GM21825 (cell line): Measurements from ENCODE around the gene EIF5.
A peak's percentile ranks its signal among the peaks of the same experiment; 100 is the strongest.

Experiments
- ATAC-seq: cut with Tn5 transposase; IDR thresholded peaks from one replicate; pipeline ENCODE4 v1.9.1; 2021; ENCODE audit warnings: mild to moderate bottlenecking, moderate library complexity; ENCODE audit not compliant: unreplicated experiment

The EIF5 gene

DNA sequence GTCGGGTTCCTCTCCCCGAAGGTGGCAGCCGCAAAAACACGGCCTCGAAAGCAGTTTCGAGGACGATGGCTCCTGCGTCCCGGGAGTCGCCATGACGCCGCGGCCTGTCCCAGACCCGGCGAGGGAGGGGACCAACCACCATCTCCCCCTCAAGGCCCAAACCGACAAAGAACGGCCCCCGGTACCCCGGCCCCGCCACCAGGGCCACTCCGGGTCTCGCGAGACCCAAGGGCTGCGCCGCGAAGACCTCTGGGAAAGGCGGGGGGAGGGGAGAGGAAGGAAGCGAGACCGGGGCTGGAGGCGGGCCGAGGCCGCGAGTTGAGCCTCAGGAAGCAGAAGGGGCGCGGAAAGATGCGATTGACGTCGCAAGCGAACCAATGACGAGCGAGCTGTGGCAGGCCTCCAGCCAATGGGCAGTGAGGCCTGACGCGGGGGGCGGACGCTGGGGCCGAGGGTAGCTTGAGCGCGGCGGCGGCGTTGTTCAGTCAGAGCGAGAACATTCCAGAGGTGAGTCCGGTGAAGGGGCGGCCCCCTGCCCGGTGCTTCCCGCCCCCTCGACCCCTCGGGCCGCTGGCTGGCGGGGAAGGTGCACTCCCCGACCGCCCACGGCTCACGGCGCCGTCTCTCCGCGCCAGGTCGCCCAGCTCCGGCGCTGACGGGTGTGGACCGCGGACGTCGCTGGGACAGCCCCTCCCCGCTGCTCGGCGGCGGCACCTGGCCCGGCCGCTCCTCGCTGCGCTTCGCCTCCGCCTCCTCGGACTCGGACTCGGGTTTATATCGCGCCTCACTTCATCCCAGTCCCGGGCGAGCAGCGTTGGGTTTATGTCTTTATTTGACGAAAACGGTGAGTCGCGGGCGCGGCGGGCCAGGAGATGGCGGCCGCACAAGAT is at the start of gene EIF5:
Gene EIF5 (plus strand): TSS at position 484 of the 890 bp plus-strand sequence. CDS start 1,624 bp downstream, outside the sequence.
- ATAC-seq: peak; percentile 82

DNA sequence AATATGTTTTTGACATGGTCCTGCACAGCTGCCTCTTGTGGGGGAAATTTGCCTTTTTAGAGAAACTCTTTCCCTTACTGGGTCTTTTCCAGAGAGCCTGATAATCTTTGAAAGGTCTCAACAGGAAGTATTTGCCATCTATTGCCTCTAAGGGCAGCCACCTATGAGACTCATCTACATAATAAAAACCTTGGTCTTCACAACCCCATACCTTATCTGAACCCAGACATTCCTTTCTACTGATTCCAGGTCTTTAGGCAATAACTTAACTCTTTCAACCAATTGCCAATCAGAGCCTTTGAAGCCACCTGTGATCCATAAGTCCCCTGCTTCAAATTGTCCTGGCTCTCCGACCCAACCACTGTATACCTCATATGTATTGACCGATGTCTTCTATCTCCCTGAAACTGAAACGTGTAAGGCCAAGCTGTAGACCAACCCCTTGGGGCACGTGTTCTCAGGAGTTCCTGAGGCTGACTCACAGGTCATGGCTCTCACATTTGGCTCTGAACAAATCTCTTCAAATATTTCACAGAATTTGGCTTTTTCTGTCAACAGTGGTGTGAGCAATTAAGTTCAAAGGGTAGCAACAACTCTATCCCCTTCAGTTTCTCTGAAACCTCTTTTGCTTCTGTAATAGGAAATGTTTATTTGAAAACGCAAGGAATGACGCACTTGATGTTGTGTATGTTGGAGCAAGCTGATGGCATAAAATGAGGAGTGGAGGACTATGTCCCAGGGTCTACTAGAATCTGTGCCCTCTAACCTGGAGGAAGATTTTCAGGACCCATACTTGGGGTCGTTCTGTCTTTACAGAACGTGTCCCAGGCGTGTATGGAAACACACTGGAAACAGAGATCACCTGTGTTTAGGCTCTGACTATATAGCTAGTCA is 49.2 kb upstream of the EIF5 start:
- ATAC-seq: no peak

DNA sequence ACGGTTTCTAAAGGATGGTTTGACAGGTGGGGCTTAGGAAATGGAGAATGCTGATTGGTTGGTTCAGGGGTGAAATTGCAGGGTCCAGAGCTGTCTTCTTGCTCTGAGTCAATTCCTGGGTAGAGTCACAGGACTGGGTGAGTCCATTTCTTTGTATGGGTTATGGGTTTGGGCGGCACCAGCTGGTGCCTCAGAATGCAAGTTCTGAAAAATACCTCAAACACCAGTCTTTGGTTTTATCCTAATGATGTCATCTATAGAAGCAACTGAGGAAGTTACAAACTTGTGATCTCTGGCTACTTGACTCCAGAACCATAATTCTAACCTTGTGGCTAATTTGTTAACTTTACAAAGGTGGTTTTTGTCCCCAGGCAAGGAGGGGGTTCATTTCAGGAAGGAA is 47.6 kb upstream of the EIF5 start:
- no peak for ATAC-seq

DNA sequence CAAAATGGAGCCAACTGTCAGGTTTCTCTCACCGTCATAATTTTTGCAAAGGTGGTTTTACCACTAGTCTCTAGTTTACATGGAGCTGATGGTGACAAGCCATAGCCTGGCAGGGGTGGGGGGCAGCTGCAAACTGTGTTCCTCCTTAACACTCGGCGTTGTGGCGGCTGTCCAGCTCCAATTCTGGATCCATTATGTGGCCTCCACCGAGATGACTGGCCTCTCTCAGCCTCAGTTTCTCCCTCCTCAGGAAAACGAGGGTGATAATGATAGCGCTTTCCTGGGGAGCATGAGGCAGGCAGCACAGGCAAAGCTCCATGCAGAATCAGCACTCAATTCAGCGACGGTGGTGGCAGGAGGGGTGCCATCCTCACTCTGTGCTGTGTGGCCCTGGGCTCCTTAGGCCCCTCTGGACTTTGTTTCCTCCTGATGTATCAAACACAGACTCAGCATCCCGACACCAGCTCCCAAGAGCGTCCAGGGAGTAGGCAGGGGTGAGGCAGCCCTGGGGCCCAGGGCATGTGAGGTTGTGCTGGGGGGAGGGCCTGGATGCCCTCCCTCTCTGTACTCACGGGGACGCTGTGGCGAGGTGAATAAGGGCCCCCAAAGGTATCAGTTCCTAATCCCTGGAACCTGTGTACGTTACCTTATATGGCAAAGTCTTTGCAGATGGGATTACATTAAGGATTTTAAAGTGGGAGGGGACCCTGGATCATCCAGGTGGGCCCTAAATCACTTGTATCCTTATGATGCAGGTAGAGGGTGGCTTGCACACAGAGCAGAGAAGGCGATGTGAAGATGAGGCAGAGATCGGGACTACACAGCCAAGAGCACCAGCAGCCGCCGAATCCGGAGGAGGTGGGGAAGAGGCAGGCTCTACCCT is 46.8 kb upstream of the EIF5 start:
- no peak for ATAC-seq

DNA sequence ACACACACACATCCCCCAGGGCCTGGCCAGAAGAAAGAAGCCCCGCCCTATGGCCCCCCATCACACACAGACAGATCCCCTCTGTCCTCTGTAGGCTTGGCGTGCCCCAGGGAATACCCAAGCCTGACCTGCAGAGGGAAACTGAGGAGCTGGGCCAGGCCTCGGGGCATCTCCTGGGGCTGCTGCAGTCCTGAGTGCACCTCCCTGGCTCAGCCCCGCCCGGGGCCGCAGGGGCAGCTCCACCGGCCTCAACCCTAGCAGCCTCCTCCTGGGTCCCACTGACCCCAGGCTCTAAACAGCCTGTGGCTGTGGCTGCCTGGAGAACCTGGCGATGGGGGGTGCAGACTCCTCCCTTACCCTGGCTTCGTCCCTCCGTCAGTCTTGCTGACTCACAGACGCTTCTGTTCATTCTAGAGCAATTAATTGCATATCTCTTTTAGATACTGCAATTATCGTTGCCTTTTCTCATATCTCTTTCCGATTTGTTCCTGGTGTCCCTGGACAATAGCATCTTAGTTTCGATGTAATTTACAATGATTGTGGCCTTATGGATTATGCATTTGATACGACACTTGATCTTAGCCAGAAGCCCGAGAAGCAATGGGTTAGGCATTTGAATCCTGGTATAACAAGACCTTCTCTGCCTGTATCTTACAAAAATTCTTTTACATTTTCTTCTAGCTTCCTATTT is 45.8 kb upstream of the EIF5 start:
- no peak for ATAC-seq

DNA sequence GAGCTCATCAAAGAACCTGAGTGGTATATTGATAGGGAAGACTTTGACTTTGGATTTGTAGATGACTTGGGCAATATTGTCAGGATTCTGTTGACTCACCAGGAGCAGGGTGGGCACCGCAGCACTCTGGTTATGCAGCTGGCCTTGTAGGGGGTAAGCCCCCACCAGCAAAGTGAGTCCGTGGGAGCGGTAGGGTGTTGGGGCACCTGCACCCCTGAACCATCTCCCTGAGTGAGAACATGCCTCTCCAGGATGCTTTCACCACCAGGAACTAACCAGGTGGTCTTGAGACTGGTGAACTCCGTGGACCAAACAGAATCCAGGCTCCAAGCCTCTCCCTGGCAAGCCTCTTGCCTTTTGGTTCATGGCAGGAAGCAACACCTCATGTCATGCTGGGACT is 44.0 kb upstream of the EIF5 start:
- ATAC-seq: no peak

DNA sequence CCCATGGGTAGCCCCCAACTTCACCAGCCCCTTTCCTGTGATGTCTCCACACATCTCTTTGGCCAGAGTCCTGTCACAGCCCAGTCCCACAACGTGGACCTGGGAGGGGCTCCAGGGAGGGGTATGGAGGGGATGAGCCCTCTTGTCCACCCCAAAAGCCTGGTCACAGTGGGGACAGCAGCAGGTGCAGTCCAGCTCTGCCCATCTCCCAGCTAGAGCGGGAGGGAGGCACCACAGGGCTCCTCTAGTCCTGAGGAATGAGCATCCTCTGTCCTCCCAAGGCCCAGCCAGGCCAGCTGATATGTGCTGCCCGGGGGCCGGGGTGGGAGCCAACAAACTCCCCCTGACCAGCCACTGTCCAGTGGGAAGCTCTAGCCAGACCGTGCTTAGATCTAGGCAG is 43.5 kb upstream of the EIF5 start:
- ATAC-seq: no peak

DNA sequence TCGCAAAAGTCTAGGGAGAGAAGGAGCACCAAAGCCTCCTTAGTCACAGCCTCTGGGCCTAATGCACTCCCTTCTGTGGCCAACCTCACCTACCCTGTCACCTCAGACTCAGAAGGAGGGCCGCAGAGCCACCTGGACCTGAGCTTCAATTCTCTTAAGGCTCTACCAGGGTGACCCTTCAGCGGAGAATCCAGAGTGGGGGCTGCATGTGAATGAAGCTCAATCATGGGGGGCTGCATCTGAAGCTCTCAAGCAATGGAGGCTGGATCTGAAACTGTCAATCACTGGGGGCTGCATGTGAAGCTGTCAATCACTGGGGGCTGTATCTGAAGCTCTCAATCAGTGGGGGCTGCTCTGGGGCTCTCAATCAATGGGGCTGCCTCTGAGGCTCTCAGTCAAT is 43.1 kb upstream of the EIF5 start:
- ATAC-seq: no peak

DNA sequence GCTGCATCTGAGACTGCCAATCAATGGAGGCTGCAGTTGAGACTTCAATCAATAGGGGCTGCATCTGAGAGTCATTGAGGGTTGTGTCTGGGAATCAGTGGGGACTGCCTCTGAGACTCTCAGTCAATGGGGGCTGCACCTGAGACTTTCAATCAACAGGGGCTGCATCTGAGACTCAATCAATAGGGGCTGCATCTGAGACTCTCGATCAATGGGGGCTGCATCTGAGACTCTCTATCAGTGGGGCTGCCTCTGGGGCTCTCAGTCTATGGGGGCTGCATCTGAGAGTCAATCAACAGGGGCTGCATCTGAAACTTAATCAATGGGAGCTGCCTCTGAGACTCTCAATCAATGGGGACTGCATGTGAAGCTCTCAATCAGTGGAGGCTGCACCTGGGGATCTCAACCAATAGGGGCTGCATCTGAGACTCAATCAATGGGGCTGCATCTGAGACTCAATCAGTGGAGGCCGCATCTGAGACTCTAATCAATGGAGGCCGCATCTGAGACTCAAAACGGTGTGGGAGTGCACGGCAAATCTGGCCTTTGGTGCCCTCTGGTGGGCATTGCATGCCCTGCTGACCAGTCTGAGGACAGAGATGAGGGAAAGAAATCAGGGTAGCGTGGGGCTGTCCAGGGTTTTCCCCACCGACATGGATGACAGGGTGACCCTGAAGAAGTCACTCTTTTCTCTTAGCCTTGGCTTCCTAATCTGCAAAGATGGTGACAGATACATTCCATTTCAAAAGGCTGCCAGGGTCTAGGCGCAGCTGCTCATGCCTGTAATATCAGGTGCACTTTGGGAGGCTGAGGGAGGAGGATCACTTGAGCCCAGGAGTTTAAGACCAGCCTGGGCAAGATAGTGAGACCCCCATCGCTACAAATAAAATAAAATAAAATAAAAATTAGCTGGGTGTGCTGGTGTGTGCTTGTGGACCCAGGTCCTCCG is 41.3 kb upstream of the EIF5 start:
- ATAC-seq: no peak

DNA sequence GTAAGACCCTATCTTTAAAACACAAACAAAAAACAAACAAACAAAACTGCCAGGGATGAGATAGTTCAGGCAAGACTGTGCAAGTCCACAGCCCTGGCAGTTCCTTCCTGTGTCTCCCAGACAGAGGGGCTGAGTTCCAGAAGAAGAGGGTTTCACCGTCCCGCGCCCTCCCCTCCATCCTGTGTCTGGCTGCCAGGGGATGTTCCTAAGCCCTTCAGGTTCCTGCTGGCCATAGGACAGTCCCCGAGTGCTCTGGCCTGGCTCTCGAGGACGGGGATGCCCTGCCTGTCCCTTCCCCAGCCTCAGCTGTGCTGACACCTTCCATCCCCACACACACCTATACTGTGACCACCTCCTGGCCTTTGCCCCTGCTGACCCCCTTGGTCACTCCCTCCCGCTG is 40.6 kb upstream of the EIF5 start:
- ATAC-seq: no peak

DNA sequence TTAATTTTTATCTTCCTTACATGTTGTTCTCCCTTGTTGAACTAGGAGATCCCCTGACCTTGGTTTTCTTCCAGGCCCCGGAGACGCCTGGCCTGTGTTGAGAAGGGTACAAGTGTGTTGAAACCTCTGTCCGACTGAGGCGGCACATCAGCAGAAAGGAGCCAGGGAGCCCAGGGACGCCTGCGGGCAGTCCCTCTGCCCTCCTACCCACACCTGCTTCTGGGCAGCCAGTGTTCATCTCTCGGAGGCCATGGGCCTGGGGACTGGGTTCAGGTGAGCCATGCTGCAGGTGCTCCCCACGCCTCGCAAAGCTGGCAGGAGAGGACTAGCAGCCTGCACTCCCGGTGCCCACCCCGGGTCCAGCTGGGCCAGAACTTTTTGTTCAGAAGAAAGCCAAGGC is 39.9 kb upstream of the EIF5 start:
- no peak for ATAC-seq

DNA sequence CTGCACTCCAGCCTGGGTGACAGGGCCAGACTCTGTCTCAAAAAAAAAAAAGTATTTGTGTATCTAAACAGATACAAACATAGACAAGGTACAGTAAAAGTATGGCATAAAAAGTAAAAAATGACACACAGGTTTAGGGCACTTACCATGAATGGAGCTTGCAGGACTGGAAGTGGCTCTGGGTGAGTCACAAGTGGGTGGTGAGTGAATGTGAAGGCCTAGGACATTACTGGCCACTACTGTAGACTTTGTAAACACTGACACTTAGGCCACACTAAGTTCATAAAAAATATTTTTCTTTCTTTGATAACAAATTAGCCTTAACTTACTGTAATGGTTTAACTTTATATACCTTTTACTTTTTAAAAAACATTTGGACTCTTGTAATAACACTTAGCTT is 38.0 kb upstream of the EIF5 start:
- ATAC-seq: no peak

DNA sequence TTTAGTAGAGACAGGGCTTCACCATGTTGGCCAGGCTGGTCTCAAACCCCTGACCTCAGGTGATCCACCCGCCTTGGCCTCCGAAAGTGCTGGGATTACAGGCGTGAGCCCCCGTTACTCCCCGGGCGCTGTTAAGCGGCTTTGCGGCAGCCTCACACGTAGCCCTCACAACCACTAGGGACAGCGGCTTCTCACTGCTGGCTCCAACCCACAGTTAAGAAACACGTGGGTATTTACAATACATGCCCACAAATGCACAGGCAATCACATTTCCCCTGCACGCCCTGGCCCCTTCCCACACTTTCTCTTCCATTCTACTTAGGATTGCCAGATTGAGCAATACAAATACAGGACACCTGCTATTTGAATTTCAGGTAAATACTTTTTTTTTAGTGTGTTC is 37.0 kb upstream of the EIF5 start:
- ATAC-seq: no peak

DNA sequence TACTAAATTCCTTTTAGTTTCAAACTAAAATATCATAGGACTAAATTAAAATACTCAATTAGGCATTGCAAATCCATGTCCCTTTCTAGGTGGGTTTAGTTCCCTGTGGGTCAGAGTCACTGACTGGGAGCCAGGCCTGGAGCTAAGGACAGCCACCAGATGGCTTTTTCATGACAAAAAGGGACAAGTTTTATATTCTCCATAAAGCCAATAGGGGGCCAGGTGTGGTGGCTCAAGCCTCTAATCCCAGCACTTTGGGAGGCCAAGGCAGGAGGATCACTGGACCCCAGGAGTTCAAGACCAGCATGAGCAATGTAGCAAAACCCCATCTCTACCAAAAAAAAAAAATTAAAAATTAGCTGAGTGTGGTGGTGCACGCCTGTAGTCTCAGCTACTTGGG is 35.4 kb upstream of the EIF5 start:
- no peak for ATAC-seq

DNA sequence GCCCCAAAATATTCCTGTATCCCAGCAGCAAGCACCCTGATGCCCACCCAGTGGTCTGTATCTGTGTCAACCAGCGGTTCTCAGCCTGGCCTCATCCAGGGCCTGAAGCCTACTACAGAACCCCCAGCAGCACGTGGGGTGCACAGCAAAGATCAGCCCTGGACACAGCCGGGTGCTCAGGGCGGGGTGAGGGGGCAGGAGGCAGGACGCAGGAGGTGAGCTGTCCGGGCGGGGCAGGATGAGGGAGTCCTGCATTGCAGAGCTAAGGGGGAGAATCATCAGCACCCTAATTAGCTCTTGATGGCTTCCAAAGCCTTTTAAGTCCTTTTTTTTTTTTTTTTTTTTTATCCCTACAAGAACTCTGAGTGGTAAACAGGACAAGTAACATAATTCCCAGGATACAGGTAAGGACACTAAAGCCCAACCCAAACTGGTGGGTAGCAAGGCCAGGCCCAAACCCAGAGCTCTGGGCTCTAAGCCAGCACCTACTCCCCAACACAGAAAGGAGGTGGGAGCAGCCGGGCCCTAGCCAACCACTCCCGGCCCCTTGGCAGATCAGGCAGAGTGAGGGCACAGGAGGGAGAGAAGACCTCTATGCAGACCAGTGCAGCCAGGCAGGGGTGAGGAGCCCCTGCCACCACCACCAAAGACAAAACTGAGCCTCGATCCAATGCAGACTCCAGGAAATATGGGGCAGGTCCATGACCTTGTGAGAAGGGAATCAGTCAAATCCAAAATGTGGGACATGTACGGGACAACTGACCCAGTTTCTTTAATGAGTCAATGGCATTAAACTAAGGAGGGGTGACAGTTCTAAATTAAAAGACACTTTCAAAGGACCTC is 32.3 kb upstream of the EIF5 start:
- ATAC-seq: no peak

DNA sequence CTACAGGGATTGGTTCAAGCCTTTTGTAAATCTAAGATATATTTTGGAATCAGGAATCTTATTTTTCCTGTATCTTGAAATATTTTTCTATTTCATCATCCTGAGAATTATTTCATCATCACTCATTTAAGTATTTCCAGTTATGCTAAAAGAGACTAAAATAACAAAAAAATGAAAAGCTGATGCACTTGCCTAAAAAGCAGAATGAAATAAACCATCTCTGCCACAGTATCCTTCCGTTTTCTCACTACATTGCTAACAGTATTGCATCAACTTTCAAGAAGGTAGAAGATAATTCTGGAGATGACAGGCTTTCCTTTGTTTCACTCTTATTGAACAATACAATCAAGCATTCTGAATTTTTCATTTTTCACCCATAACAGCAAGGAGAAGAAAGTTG is 31.1 kb upstream of the EIF5 start:
- ATAC-seq: no peak

DNA sequence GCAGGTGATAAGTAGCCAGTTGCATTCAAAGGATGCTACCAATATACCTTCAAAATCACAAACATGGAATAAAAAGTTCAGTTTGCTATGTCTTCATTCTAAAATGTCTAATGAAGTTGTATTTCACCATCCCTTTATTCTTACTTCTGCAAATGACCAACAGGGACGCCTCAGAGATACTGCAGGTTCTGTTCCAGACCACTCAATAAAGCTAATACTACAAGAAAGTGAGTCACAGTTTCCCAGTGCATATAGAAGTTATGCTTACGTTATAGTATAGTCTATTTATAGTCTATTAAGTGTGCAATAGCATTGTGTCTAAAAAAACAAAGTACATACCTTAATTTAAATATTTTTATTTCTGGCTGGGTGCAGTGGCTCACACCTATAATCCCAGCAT is 29.3 kb upstream of the EIF5 start:
- ATAC-seq: no peak
